ENCODE data around the gene CDC25B. TPM values are rescaled to one million over a fixed set of nuclear protein-coding genes. Genes with fewer than 3 reads are reported as not detected.
A peak's percentile ranks its signal among the peaks of the same experiment; 100 is the strongest.
"Not testable (repeated sequence)": the region's sequence is repeated elsewhere in the genome, so short reads cannot be mapped to it uniquely, and the experiment has no call there.

CDC25B gene
- total and polyA plus RNA-seq, 2 experiments from 2014 or later: 18.2 to 20.1 TPM

DNA sequence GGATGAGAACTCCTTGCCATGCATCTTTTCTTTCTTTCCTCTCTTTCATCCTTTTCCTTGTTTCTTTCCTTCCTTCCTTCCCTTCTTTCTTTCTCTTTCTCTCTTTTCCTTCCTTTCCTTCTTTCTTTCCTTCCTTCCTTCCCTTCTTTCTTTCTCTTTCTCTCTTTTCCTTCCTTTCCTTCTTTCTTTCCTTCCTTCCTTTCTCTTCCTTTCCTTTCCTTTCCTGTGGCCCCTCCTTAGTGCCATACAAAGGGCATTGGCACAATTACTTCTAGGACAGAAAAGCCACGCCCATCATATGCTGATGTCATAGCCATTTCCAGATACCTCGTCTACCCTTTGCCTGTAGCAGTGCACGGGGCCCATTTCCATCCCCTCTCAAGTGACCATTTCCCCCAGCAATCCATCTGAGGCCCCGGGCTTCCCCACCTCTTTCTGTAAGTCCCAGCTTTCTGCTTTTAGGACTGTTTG lies 7.4 kb upstream of the CDC25B start:
- H3K36me3 ChIP-seq (ENCODE audit: low read depth): no peaks in the 10 kb centered on the region; the same call in 1 of the 2 replicates
- no peaks in the 10 kb centered on the region; the same call in 1 of the 2 replicates for H4K20me1 ChIP-seq (ENCODE audit: insufficient read depth)
- no peak overlapping the region for H3K9ac ChIP-seq
- H3F3A ChIP-seq (ENCODE audit: insufficient read depth): 0 out of 2 replicates have a peak, but pooled peaks cover 3% of the 10 kb centered on the region
- peaks cover 18% of the 10 kb centered on the region for H3K4me1 ChIP-seq (ENCODE audit: insufficient read depth)
- peak; percentile 40 for DNase-seq
- TF ChIP-seq EZH2phosphoT487 (IDR thresholded peaks at IDR 0.05; ENCODE audit: insufficient read depth, low read depth): no peak
- no peak for TF ChIP-seq EZH2 (IDR thresholded peaks at IDR 0.05; ENCODE audit: insufficient read depth, poor library complexity, severe bottlenecking)
- no peaks in the 10 kb centered on the region for H3K9me3 ChIP-seq (ENCODE audit: low read depth)
- no peak overlapping the region for H3K27ac ChIP-seq
- H3K4me3 ChIP-seq: no peak overlapping the region
- in situ Hi-C loops (cut with MboI): no loop called here
- WGBS, 2 experiments (ENCODE audit: low coverage in 1 of 2, low lambda C conversion rate in 2 of 2, missing lambda C conversion rate in 2 of 2): 32 to 34% methylated on average over 4 of the region's 4 CpGs
- H3K27me3 ChIP-seq (replicated peaks; ENCODE audit: insufficient read depth): no peaks in the 10 kb centered on the region
- 0 out of 2 replicates have a peak overlapping the region, but pooled peaks have one; percentile 5 for H2AFZ ChIP-seq
- H3K79me2 ChIP-seq (ENCODE audit: insufficient read depth): peaks cover 24% of the 10 kb centered on the region
- no peak overlapping the region for H3K4me2 ChIP-seq (ENCODE audit: unreplicated experiment)
- H3K9me2 ChIP-seq (ENCODE audit: insufficient read depth): no peaks in the 10 kb centered on the region

DNA sequence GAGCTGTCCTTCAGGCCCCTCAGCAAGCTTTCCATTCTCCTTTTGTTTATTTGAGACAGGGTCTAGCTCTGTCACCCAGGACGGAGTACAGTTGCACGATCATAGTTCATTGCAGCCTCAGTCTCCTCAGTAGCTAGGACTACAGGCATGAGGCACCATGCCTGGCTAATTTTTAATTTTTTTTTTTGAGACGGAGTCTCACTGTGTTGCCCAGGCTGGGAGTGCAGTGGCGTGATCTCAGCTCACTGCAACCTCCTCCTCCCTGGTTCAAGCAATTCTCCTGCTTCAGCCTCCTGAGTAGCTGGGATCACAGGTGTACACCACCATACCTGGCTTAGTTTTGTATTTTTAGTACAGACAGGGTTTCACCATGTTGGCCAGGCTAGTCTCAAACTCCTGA lies 6.9 kb upstream of the CDC25B start:
- WGBS, 2 experiments (ENCODE audit: low coverage in 1 of 2, low lambda C conversion rate in 2 of 2, missing lambda C conversion rate in 2 of 2): 71 to 77% methylated on average over 4 of the region's 4 CpGs
- H3K4me3 ChIP-seq; H3K4me2 ChIP-seq (ENCODE audit: unreplicated experiment); H3F3A ChIP-seq (ENCODE audit: insufficient read depth); H3K27me3 ChIP-seq (replicated peaks; ENCODE audit: insufficient read depth); H3K9me2 ChIP-seq (ENCODE audit: insufficient read depth); H3K9ac ChIP-seq; in situ Hi-C loops (cut with MboI); H3K9me3 ChIP-seq (ENCODE audit: low read depth); H4K20me1 ChIP-seq (ENCODE audit: insufficient read depth); H2AFZ ChIP-seq; H3K36me3 ChIP-seq (ENCODE audit: low read depth); DNase-seq; H3K27ac ChIP-seq: not testable (repeated sequence)
- peaks cover 16% of the 10 kb centered on the region for H3K4me1 ChIP-seq (ENCODE audit: insufficient read depth)
- peaks cover 19% of the 10 kb centered on the region for H3K79me2 ChIP-seq (ENCODE audit: insufficient read depth)

DNA sequence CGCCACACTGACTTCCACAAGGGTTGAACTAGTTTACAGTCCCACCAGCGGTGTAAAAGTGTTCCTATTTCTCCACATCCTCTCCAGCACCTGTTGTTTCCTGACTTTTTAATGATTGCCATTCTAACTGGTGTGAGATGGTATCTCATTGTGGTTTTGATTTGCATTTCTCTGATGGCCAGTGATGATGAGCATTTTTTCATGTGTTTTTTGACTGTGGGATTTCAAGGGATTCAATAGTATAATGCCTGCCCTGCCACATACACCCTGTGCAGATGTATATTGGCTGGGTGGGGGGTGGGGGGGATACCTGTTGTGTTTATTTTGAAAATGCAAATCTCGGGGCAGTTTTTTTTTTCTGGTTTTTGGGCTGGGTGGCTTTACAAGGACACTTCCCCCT lies 1.9 kb upstream of the CDC25B start:
- H3K4me3 ChIP-seq; H2AFZ ChIP-seq; H3K36me3 ChIP-seq (ENCODE audit: low read depth); H3K27me3 ChIP-seq (replicated peaks; ENCODE audit: insufficient read depth); H4K20me1 ChIP-seq (ENCODE audit: insufficient read depth); H3K4me2 ChIP-seq (ENCODE audit: unreplicated experiment); H3K27ac ChIP-seq; H3F3A ChIP-seq (ENCODE audit: insufficient read depth); in situ Hi-C loops (cut with MboI); H3K9me3 ChIP-seq (ENCODE audit: low read depth); H3K9me2 ChIP-seq (ENCODE audit: insufficient read depth); H3K9ac ChIP-seq; DNase-seq: not testable (repeated sequence)
- WGBS, 2 experiments (ENCODE audit: low coverage in 1 of 2, low lambda C conversion rate in 2 of 2, missing lambda C conversion rate in 2 of 2): 80 to 96% methylated on average over 1 of the region's 3 CpGs
- Histone ChIP-seq H3K4me1 (ENCODE audit: insufficient read depth) (0 out of 2 replicates have a peak, but pooled peaks cover 12% of the 10 kb centered on the region), H3K79me2 (ENCODE audit: insufficient read depth) (peaks cover 28% of the 10 kb centered on the region)

DNA sequence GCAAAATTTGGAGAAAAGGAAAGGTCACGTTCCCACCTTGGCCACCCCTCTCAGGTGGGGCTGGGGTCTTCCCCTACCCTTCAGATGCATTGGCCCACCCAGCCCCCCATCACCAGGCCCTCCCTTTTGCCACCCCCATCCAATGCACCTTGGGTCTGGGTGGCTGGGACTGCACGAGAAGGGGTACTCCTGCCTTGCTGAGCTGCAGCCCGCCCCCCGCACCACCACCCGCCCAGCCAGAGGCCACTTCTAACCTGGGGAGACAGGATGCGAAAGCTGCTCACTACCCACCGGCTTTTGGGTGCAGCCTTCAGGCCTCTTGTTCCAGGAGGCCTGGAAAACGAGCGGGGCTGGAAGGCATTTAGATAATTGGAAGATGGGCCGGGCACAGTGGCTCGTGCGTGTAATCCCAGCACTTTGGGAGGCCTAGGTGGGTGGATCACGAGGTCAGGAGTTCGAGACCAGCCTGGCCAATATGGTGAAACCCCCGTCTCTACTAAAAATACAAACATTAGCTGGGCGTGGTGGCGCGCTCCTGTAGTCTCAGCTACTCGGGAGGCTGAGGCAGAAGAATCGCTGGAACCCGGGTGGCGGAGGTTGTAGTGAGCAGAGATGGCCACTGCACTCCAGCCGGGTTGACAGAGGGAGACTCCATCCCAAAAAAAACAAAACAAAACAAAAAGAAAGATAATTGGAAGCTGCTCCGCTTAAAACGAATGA lies 1.2 kb upstream of the CDC25B start:
- no peak for DNase-seq
- Histone ChIP-seq H3K4me2 (ENCODE audit: unreplicated experiment) (peak overlapping the region; percentile 86), H3K9ac (peak overlapping the region; percentile 94), H2AFZ (peak overlapping the region; percentile 83), H3K9me2 (ENCODE audit: insufficient read depth) (no peaks in the 10 kb centered on the region), H3F3A (ENCODE audit: insufficient read depth) (no peaks in the 10 kb centered on the region), H3K27ac (peak overlapping the region; percentile 98), H3K4me1 (ENCODE audit: insufficient read depth) (0 out of 2 replicates have a peak, but pooled peaks cover 12% of the 10 kb centered on the region), H3K27me3 (replicated peaks; ENCODE audit: insufficient read depth) (no peaks in the 10 kb centered on the region), H3K36me3 (ENCODE audit: low read depth) (no peaks in the 10 kb centered on the region), H3K79me2 (ENCODE audit: insufficient read depth) (peaks cover 35% of the 10 kb centered on the region), H3K9me3 (ENCODE audit: low read depth) (no peaks in the 10 kb centered on the region), H3K4me3 (peak overlapping the region; percentile 85), H4K20me1 (ENCODE audit: insufficient read depth) (no peaks in the 10 kb centered on the region)
- WGBS, 2 experiments (ENCODE audit: low coverage in 1 of 2, low lambda C conversion rate in 2 of 2, missing lambda C conversion rate in 2 of 2): 61% methylated on average over 25 of the region's 25 CpGs
- TF ChIP-seq EZH2phosphoT487 (IDR thresholded peaks at IDR 0.05; ENCODE audit: insufficient read depth, low read depth): no peak
- no peak for TF ChIP-seq EZH2 (IDR thresholded peaks at IDR 0.05; ENCODE audit: insufficient read depth, poor library complexity, severe bottlenecking)
- in situ Hi-C loops (cut with MboI): no loop called here
